Omental fat pad (tissue), 4 donors: ENCODE measurements around the gene PHACTR3. TPM values are rescaled to one million over a fixed set of nuclear protein-coding genes. Genes with fewer than 3 reads are reported as not detected.

Experiments
- ATAC-seq: fragments of 150-250 bp; one replicate; pipeline ENCODE4 v1.9.1; 2016; ENCODE audit warnings: mild to moderate bottlenecking, moderate library complexity; ENCODE audit not compliant: low FRiP score
- DNase-seq: peaks from one replicate; pipeline ENCODE4 v3.0.0-alpha.2; 2019; ENCODE audit warnings: low spot score
- total RNA-seq, 4 donors: library from RNA; depleted of rRNA; stranded (reverse); fragments of >200 nt; gene quantifications; one replicate each; pipeline ENCODE4 v1.1.0, GENCODE V29; 2016
- TF ChIP-seq, protein P1 (sequence below), 3 donors: fragments of 450-650 bp; IDR thresholded peaks; one replicate each; pipeline ENCODE4 v1.5.1; 2016 to 2017; ENCODE audit warnings: antibody characterized with exemption in 3 of 3, mild to moderate bottlenecking in 3 of 3, moderate library complexity in 2 of 3

The PHACTR3 gene
- total RNA-seq, 4 donors from 2014 or later: 0.19 to 10.6 (median 1.4) TPM; not detected in 1

DNA sequence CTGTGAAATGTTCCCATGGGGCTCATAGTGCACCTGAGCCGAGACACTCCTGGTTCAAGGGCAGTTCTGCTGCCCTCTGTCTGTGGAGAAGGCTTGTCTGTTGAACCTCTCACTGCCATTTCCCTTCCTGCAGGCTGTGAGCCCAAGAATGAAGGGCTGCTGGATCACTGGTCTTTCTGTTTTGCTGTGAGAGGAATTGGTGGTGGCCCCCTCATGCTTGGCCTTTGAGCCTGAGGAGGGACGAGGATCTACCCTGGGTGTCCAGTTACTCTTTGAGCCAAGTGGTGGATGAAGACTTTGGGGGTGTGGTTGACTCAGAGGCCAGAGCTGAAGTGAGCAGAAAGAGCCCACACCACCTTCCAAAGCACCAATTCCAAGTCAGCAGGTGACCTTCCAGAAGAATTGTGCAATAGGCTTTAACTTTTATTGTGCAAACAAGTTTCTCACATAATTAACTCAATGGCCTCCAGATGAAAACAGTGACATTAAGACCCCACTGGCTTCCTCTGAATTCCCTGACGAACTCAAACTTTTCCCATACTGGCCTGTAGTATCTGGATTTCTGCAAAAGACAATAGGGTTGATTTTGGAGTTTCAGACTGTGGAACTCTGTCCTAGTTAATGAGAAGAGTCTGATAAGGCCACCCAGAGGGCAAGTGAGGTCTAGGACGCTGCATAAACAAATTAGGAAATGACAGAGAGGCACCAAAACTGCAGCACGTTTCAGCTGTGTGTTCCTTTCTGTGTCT, 101.5 kb downstream of the PHACTR3 start:
- TF ChIP-seq, protein P1, sequence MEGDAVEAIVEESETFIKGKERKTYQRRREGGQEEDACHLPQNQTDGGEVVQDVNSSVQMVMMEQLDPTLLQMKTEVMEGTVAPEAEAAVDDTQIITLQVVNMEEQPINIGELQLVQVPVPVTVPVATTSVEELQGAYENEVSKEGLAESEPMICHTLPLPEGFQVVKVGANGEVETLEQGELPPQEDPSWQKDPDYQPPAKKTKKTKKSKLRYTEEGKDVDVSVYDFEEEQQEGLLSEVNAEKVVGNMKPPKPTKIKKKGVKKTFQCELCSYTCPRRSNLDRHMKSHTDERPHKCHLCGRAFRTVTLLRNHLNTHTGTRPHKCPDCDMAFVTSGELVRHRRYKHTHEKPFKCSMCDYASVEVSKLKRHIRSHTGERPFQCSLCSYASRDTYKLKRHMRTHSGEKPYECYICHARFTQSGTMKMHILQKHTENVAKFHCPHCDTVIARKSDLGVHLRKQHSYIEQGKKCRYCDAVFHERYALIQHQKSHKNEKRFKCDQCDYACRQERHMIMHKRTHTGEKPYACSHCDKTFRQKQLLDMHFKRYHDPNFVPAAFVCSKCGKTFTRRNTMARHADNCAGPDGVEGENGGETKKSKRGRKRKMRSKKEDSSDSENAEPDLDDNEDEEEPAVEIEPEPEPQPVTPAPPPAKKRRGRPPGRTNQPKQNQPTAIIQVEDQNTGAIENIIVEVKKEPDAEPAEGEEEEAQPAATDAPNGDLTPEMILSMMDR (IDR thresholded peaks at IDR 0.05): no peak
- no peak for ATAC-seq
- DNase-seq: no peak

DNA sequence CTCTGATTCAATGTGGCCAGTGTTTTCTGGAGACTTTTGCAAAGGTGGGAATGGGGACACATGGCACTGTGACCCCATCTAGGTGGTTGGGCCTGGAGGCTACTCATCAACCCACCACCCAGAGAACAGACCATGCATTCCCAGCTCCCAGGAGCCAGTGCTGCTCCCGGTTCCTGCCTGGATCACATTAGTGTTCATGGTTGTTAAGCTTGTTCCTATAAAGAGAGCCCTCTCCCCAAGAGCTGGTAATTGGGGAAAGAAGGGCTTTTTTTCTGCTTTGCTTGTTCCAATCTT, 102.0 kb downstream of the PHACTR3 start:
- TF ChIP-seq, protein P1 (IDR thresholded peaks at IDR 0.05): no peak
- no peak for ATAC-seq
- no peak for DNase-seq

DNA sequence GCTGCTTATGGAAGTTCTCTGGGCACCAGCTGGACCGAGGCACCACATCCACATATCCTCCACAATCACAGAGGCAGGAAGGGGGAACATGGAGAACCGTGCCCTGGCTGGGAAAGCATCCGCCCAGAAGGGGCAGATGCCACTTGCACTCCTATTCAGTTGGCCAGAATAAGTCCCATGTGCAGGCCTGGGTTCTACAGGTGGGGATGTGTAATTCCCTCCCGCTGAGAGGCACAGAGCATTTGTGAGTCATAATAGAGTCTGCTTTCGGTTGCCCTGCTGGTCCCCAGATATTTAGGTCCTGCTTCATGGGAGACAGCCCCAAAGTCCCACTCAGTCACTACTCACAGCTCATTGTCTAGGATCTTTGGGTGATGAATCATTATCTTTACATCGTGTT, 104.0 kb downstream of the PHACTR3 start:
- no peak for ATAC-seq
- TF ChIP-seq, protein P1 (IDR thresholded peaks at IDR 0.05): no peak
- no peak for DNase-seq

DNA sequence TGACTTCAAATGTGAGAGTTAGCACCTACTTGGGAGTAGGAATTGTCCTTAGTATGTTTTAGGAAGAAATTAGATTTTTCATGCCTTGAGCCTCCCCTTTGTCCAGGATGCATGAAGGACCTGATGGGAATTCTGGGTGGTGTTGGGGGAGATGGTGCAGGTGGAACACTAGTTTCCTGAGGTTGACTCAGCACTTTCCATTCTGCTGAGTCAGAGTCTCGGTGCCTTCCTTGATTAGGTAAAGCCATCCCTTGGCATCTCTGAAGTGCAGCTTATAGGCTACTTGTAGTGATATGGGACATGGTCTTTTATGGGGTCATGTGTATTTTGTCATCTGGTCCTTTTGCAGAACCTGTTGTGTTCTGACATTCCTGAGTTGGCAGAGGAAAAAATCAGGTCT, 105.3 kb downstream of the PHACTR3 start:
- ATAC-seq: no peak
- DNase-seq: no peak
- TF ChIP-seq, protein P1 (IDR thresholded peaks at IDR 0.05): no peak

DNA sequence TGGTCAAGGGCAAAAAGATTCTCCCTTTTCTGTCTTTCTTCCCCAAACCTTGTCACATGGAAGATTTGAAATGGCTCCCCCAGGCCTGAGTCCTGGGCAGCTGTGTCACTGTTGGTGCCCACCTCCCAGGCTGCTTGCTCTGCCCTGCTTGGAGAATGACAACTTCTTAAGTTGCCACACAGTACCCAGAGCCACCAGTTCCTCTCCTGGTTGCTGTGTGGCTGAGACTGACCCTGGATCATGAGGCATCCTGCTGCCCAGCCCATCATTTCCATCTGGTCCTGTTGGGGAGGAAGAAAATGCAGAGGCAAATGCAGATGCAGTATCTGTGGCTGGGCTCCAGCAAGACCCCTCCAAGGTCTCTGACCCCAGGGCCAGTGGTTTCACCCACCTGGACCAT, 113.7 kb downstream of the PHACTR3 start:
- no peak for DNase-seq
- no peak for ATAC-seq
- TF ChIP-seq, protein P1 (IDR thresholded peaks at IDR 0.05): no peak

DNA sequence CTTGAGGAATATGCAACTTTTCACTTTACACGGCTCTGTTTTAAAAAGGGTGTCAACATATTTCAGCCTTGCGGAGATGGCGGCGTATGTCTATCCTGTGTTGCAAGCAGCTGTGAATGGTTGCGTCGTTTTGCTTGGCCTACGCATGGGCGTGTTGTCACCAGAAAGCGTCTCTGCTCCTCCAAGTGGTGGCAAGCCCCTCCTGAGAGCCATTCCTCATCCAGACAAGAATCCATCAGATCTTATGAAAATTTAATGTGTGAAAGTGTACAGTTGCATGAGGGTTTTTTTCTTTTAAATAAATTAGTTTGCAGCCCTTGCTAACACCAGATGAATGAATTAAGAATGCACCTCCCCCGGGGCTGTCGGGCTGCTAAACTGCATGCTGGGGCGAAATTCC, 114.4 kb downstream of the PHACTR3 start:
- ATAC-seq: no peak
- TF ChIP-seq, protein P1 (IDR thresholded peaks at IDR 0.05): no peak
- no peak for DNase-seq

DNA sequence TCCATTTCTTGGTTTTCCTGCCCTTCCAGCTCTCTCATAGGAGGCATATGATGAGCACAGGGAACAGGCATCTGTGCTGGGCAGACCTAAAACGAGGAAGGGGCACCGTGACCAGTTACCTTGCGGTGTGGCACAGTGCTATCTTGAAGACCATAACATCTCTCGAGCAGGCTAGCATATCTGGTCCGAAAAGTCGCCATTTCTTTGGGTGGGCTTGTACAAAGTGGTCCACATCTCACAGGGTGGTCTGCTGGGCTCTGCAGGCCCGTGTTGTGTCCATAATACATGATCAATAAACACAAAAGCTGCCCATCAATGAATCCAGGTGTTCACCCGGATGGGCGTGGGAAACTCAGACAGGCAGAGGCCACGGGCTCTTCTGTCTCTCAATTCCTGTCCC, 115.7 kb downstream of the PHACTR3 start:
- TF ChIP-seq, protein P1 (IDR thresholded peaks at IDR 0.05): no peak
- ATAC-seq (no peak), DNase-seq (no peak)
